RCC 7860 (cell line): ENCODE data around the gene NUDT10.
A peak's percentile ranks its signal among the peaks of the same experiment; 100 is the strongest.
"Not testable (repeated sequence)": the region's sequence is repeated elsewhere in the genome, so short reads cannot be mapped to it uniquely, and the experiment has no call there.

Source experiments
- DNase-seq: peaks from one replicate; pipeline ENCODE4 v3.0.0-alpha.2; 2015; ENCODE audit warnings: low spot score
- FAIRE-seq: peaks from 2 replicates; lab custom pipeline; 2012; peaks lifted over from hg19 to GRCh38; lab: Jason Lieb, UNC

Gene NUDT10

DNA sequence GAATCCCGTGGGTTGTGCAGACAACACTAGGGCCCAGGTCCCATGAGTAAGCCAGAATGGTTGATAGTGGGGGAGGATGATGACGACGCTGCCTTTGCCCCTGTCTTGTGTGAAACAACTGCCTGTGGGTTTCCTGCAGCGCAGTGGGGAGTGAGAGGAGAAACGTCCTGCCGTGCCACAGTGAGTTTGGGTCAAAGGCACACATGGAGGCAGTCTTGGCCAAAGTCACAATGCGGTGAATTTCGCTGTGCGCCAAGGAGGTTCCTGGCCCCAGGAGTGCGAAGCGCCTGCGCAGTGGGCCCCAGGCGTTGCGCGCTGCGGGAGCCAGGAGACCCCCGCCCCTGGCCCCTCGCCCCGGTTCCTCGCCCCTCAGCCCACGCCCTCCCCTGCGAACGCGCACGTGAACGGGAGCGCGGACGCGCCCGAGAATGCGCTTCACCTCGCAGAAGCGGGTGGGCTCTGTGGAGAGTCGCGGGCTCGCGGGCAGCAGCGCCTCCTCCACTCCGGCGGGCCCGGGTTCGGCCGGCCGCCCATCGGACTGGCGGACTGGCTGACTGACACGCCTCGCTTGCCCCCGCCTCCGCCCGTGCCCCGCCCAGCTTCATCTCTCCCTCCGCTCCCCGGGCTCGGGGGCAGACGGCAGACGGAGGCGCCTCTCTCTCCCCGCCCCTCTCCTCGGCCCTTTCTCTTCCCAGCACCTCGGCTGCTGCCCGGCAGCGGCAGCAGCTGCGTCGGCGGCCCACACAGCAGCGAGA lies at the start of gene NUDT10:
Gene NUDT10 (plus strand): TSS at position 635 of the 755 bp plus-strand sequence. CDS start 144 bp downstream, outside the sequence.
- DNase-seq (no peak), FAIRE-seq (no peak)

DNA sequence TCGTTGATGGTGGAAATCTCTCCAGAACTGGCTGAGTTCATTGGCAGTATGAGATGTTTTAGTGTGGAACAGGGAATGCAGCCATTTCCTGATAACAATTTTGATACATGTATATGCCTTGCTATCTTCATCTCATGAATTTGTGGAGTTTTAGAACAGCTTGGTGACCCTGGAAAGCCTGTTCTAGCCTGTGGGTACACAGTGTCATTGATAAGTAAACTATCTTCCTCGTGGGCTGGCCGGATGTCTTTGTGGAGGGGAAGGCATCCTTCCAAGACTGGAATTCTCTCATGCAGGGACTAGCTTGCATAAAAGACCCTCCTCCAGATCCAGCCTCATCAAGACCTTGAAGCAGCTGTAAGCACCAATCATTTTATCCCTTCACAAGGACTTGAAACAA lies 40.2 kb upstream of the NUDT10 start:
- DNase-seq (no peak), FAIRE-seq (no peak)

DNA sequence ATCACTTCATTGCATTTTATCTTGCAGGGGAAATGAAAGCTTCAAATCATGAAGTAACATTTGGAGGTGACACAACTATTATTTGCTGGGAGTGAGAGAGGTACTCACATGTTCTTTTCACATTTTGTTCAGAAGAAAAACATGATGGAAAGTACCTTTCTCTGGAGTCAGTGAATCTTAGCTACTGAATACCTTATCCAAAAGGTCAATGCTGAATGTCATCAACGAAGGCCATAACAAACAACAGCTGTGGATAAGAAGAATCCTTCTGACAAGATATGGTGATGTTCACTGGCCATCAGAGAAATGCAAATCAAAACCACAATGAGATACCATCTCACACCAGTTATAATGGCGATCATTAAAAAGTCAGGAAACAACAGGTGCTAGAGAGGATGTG lies 36.5 kb upstream of the NUDT10 start:
- no peak for FAIRE-seq
- no peak for DNase-seq

DNA sequence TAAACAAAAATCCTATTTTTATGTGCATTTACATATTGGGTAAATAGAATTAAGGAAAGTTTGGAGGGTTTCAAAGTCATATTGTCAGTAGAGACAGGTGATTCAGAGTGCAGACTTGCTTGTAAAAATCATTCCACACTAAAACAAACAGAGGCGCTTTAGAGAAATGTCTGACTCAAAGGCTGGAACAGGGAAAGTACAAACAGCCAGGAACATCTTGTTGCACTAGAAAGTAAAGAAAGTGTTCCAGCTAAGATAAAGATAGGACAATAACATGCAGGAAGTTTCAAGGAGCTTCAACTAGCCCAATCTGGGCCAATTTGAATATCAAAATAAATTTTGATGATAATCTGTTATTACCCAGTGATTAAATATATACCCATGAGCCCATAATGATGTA lies 16.4 kb upstream of the NUDT10 start:
- FAIRE-seq (no peak), DNase-seq (no peak)

DNA sequence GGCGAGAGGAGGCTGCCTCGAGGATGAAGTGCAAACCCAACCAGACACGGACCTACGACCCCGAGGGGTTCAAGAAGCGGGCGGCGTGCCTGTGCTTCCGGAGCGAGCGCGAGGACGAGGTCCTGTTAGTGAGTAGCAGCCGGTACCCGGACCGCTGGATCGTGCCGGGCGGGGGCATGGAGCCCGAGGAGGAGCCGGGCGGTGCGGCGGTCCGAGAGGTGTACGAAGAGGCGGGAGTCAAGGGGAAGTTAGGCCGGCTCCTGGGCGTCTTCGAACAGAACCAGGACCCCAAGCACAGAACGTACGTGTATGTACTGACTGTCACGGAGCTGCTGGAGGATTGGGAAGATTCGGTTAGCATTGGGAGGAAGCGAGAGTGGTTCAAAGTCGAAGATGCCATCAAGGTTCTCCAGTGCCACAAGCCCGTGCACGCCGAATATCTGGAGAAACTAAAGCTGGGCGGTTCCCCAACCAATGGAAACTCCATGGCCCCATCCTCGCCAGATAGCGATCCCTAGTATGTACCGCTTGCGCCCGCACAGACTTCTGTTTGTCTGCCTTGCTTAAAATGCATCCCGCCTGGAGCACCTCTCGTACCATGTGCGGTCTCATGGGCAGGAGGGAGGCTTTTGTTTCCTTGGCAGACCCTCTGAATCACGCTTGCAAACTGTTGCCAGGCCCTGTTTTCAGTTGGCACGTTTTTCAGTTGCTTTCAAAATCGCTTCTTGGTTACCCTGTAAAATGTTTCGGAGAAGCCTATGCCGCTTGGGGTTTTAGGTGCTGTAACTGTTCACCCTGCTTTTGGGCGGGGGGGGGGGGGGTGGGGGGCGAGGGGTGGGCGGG lies 542 bp downstream of the NUDT10 start:
- not testable (repeated sequence) for FAIRE-seq, DNase-seq

GRCh38 chrX:51334276-51334675 lies 1.7 kb downstream of the NUDT10 start:
- DNase-seq, result no peak
- FAIRE-seq, result no peak

DNA sequence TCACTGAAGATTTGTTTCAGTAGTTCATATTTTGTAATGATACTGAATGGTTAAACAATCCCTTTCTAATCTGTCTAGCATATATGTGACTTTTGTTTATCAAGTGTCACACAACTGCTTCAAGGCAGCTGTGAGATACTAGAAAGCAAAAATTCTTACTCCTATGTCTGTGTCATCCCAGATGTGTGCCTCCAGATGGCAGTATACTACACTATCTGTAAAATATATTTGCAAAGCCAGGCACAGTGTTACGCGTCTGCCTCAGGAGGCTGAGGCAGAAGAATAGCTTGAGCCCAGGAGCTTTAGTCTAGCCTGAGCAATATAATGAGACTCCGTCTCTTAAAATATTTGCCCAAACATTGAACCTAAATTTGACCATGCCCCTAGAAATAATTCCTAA lies 4.0 kb downstream of the NUDT10 start:
- FAIRE-seq (no peak), DNase-seq (peak; percentile 13)

DNA sequence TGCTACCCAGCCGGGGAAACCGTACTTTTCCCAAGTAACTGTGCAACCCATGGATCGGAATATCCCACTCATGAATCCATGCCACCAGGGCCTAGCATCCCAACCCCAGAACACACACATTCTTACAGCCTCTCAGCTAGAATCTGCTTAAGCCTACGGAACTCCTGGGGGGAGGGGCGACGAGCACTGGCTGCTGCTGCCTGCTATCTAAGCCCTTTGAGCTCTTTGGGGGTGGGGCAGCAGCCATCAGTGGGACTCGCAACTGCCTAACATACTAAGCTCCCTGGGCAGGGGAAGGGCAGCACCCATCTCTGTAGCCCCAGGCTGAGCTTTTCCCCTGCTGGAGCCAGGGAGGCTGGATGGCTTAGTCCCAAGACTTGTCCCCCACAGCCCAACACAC lies 28.6 kb downstream of the NUDT10 start:
- FAIRE-seq, result no peak

DNA sequence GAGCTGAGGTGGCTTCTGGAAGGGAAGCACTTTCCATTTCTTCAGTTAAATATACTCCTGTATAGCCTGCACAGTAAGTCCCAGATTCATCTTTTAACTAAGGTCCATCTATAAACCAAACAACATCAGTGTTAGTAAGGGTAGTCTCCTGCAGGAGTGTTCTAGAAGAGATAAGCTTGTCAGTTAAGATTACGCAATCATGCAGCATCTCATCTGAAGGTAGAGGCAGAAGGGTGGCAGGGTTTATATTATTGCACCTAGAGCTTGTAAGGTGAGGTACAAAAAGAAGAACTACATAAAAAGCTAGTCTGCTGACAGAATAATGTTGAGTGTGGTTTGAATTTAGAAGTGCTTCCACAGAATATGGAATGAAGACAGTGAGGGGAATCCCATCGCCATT lies 44.0 kb downstream of the NUDT10 start:
- no peak for DNase-seq
- FAIRE-seq, result no peak

More for the DNA sequence above, 28.6 kb downstream of the NUDT10 start:
- DNase-seq, result no peak
